ENCODE results near the gene FLAD1.
A peak's percentile ranks its signal among the peaks of the same experiment; 100 is the strongest.

- TF ChIP-seq CTCF (IDR thresholded peaks at IDR 0.05) (peak; percentile 100), REST (IDR thresholded peaks at IDR 0.05; ENCODE audit: insufficient read depth in 1 of 2, low read depth in 2 of 2, low read length in 1 of 2) (0 out of 4 replicates have a peak, but pooled peaks of 1 of the 2 experiments have one; percentile 40), SIN3A (IDR thresholded peaks at IDR 0.05; ENCODE audit: borderline replicate concordance, insufficient read depth, low read depth, low read length) (peak; percentile 59; the same call in 1 of the 2 replicates), POLR2AphosphoS5 (IDR thresholded peaks at IDR 0.05; ENCODE audit: low read depth, low read length) (peak; percentile 80), TCF7L2 (IDR thresholded peaks at IDR 0.05; ENCODE audit: low read depth, low read length) (no peak)
Measured at GRCh38 chr1:155017041-155017945, 34.1 kb downstream of the FLAD1 start.

Measured in Panc1 (cell line).